ENCODE measurements around the gene CRB2. TPM values are rescaled to one million over a fixed set of nuclear protein-coding genes. Genes with fewer than 3 reads are reported as not detected.

The CRB2 gene
- total RNA-seq (2021) = 2.9 and 3.6 TPM in 2 replicates
- long read RNA-seq, partial matches to known transcripts = 0 of 1 reads
- long read RNA-seq, other reads (novel, unspliced or antisense) = 1 of 1 reads

DNA sequence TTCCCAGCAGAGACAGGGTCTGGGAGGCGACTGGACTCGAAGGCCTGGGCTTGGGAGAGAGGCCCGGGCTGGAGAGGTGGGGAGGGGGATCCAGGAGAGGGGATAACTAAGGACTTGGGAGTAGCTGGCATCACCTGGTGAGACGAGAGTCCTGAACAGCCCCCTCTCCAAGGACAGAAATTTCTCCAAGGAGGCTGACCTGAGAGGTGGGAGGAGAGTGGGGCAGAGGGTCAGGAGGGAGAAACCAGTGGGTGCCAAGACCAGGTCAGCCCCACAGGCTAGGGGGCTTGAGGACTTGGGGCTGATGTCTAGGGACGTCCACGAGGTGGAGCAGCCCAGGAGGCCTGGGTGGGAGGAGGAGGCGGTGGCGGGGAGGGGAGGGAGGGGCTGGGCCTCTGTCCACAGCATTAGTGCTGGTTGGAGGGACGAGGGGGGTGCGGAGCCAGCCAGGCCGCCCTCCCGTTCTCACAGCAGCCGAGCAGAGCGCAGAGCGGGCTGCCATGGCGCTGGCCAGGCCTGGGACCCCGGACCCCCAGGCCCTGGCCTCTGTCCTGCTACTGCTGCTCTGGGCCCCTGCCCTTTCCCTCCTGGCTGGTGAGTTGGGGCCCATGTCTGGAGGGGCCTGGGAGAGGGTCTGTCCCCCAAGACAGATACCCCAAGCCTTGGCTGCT, at the start of gene CRB2:
TSS of gene CRB2 (plus strand) at position 437 of the 671 bp plus-strand sequence. CDS start at position 501, 64 bp downstream.
- Histone ChIP-seq H2BK120ac (ENCODE audit: low read depth, low read length, poor library complexity, severe bottlenecking) (no peak within 1 kb of the TSS), H3T11ph (ENCODE audit: low read length) (no peak within 1 kb of the TSS), H3K27me3 (ENCODE audit: insufficient read depth, low read length) (no peaks in the 10 kb centered on the region; the same call in 1 of the 2 replicates), H3K23me2 (ENCODE audit: insufficient read length, low read depth, low read length, poor library complexity, severe bottlenecking) (peaks cover 8% of the 10 kb centered on the region), H3K9me3 (ENCODE audit: control insufficient read depth, low read depth, low read length) (no peaks in the 10 kb centered on the region), H3K79me2 (ENCODE audit: insufficient read depth, low read length) (no peaks in the 10 kb centered on the region), H2AK5ac (ENCODE audit: insufficient read length, low read length) (no peak within 1 kb of the TSS), H2AFZ (ENCODE audit: low read length) (no peak within 1 kb of the TSS), H3K9ac (ENCODE audit: extremely low read depth, insufficient read length, low read length) (no peak within 1 kb of the TSS), H3K14ac (ENCODE audit: insufficient read depth, low read length) (peak within 1 kb of the TSS; percentile 69), H2BK5ac (ENCODE audit: insufficient read length, low read length) (no peak within 1 kb of the TSS), H3K79me1 (ENCODE audit: insufficient read depth, low read depth, low read length, poor library complexity, severe bottlenecking) (no peaks in the 10 kb centered on the region), H4K5ac (ENCODE audit: insufficient read length, low read depth, low read length) (no peak within 1 kb of the TSS), H3K18ac (ENCODE audit: insufficient read length, low read depth, low read length) (peak within 1 kb of the TSS; percentile 38), H3K4me2 (ENCODE audit: insufficient read depth, insufficient read length, low read length) (peak within 1 kb of the TSS; percentile 38), H3K4me1 (ENCODE audit: insufficient read depth, low read length) (peaks cover 14% of the 10 kb centered on the region; the same call in 1 of the 2 replicates), H2BK12ac (ENCODE audit: insufficient read length, low read depth, low read length) (no peak within 1 kb of the TSS), H3K27ac (ENCODE audit: insufficient read length, low read depth, low read length) (no peak within 1 kb of the TSS), H4K91ac (ENCODE audit: insufficient read length, low read depth, low read length) (no peak within 1 kb of the TSS), H2BK20ac (ENCODE audit: low read depth, low read length, poor library complexity, severe bottlenecking) (no peak within 1 kb of the TSS), H4K20me1 (ENCODE audit: control insufficient read depth, insufficient read depth, insufficient read length) (no peaks in the 10 kb centered on the region), H3K23ac (ENCODE audit: insufficient read length, low read depth, low read length) (no peak within 1 kb of the TSS), H3K4ac (ENCODE audit: low read depth, low read length) (no peak within 1 kb of the TSS), H3K56ac (ENCODE audit: insufficient read length, low read depth, low read length) (no peak within 1 kb of the TSS), H4K8ac (replicated peaks; ENCODE audit: insufficient read length, low read depth, low read length) (no peak within 1 kb of the TSS), H2BK15ac (ENCODE audit: low read depth, low read length) (no peak within 1 kb of the TSS)
- peak within 1 kb of the TSS in 1 of 3 experiments; percentile 72; a peak in 1 of 7 replicates for H3K27ac Mint-ChIP-seq
- no peaks in the 10 kb centered on the region for H3K36me3 Mint-ChIP-seq (ENCODE audit: insufficient read depth in 1 of 3, low read depth in 3 of 3)
- H3K4me3 Mint-ChIP-seq = peak within 1 kb of the TSS; percentile 41 to 78
- TF ChIP-seq, protein P1, sequence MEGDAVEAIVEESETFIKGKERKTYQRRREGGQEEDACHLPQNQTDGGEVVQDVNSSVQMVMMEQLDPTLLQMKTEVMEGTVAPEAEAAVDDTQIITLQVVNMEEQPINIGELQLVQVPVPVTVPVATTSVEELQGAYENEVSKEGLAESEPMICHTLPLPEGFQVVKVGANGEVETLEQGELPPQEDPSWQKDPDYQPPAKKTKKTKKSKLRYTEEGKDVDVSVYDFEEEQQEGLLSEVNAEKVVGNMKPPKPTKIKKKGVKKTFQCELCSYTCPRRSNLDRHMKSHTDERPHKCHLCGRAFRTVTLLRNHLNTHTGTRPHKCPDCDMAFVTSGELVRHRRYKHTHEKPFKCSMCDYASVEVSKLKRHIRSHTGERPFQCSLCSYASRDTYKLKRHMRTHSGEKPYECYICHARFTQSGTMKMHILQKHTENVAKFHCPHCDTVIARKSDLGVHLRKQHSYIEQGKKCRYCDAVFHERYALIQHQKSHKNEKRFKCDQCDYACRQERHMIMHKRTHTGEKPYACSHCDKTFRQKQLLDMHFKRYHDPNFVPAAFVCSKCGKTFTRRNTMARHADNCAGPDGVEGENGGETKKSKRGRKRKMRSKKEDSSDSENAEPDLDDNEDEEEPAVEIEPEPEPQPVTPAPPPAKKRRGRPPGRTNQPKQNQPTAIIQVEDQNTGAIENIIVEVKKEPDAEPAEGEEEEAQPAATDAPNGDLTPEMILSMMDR (conservative IDR thresholded peaks at IDR 0.05) = peak; percentile 45; the same call in 2 of the 3 replicates
- H3K27me3 Mint-ChIP-seq (ENCODE audit: low read depth) = peaks cover 22% of the 10 kb centered on the region
- peaks cover 49 to 57% of the 10 kb centered on the region in 2 experiments for H3K4me1 Mint-ChIP-seq
- no peaks in the 10 kb centered on the region; a peak in 2 of 5 replicates for H3K9me3 Mint-ChIP-seq
- DNase-seq = peak; percentile 87
- no CpG with 5 or more reads among the region's 17 CpGs for WGBS (ENCODE audit: extremely low coverage, insufficient read length, low lambda C conversion rate)

All from H9 (cell line).